Measurements from ENCODE around the gene MINPP1. TPM values are rescaled to one million over a fixed set of nuclear protein-coding genes. Genes with fewer than 3 reads are reported as not detected.
"Not testable (repeated sequence)": the region's sequence is repeated elsewhere in the genome, so short reads cannot be mapped to it uniquely, and the experiment has no call there.

MINPP1 gene
- polyA plus RNA-seq, 3 donors, result 45.9 to 48.9 (median 47.0) TPM

- DNase-seq (ENCODE audit: low read depth in 3 of 3, low spot score in 2 of 3), result no peak
These were observed 55.9 kb downstream of the MINPP1 start for GRCh38 chr10:87560495-87561129.

- DNase-seq (ENCODE audit: low read depth in 3 of 3, low spot score in 2 of 3), result no peak
These were observed 58.1 kb downstream of the MINPP1 start for GRCh38 chr10:87562750-87563149.

GRCh38 chr10:87565010-87565409 is 60.3 kb downstream of the MINPP1 start:
- no peak for DNase-seq (ENCODE audit: low read depth in 3 of 3, low spot score in 2 of 3)

- DNase-seq (ENCODE audit: low read depth in 3 of 3, low spot score in 2 of 3), result no peak
These were observed 71.2 kb downstream of the MINPP1 start for GRCh38 chr10:87575851-87576250.

GRCh38 chr10:87578160-87578841 is 73.6 kb downstream of the MINPP1 start:
- no peak for DNase-seq (ENCODE audit: low read depth in 3 of 3, low spot score in 2 of 3)

- no peak for DNase-seq (ENCODE audit: low read depth in 3 of 3, low spot score in 2 of 3)
These were observed 74.2 kb downstream of the MINPP1 start for GRCh38 chr10:87578842-87579401.

- no peak for DNase-seq (ENCODE audit: low read depth in 3 of 3, low spot score in 2 of 3)
These were observed 74.9 kb downstream of the MINPP1 start for GRCh38 chr10:87579563-87579962.

GRCh38 chr10:87580016-87580415 is 75.3 kb downstream of the MINPP1 start:
- no peak for DNase-seq (ENCODE audit: low read depth in 3 of 3, low spot score in 2 of 3)

GRCh38 chr10:87585565-87586514 is 81.1 kb downstream of the MINPP1 start:
- DNase-seq (ENCODE audit: low read depth in 3 of 3, low spot score in 2 of 3), result no peak

- no peak for DNase-seq (ENCODE audit: low read depth in 3 of 3, low spot score in 2 of 3)
These were observed 85.0 kb downstream of the MINPP1 start for GRCh38 chr10:87589645-87590051.

GRCh38 chr10:87590705-87591588 is 86.3 kb downstream of the MINPP1 start:
- no peak for DNase-seq (ENCODE audit: low read depth in 3 of 3, low spot score in 2 of 3)

- no peak for DNase-seq (ENCODE audit: low read depth in 3 of 3, low spot score in 2 of 3)
These were observed 86.8 kb downstream of the MINPP1 start for GRCh38 chr10:87591589-87591886.

GRCh38 chr10:87592920-87593319 is 88.2 kb downstream of the MINPP1 start:
- not testable (repeated sequence) for DNase-seq (ENCODE audit: low read depth in 3 of 3, low spot score in 2 of 3)

- DNase-seq (ENCODE audit: low read depth in 3 of 3, low spot score in 2 of 3), result no peak
These were observed 89.0 kb downstream of the MINPP1 start for GRCh38 chr10:87593702-87594101.

GRCh38 chr10:87594181-87594580 is 89.5 kb downstream of the MINPP1 start:
- DNase-seq (ENCODE audit: low read depth in 3 of 3, low spot score in 2 of 3), result no peak

GRCh38 chr10:87594864-87595263 is 90.2 kb downstream of the MINPP1 start:
- DNase-seq (ENCODE audit: low read depth in 3 of 3, low spot score in 2 of 3), result no peak

GRCh38 chr10:87596351-87596750 is 91.7 kb downstream of the MINPP1 start:
- no peak for DNase-seq (ENCODE audit: low read depth in 3 of 3, low spot score in 2 of 3)

GRCh38 chr10:87598700-87599099 is 94.0 kb downstream of the MINPP1 start:
- no peak for DNase-seq (ENCODE audit: low read depth in 3 of 3, low spot score in 2 of 3)

GRCh38 chr10:87600581-87600980 is 95.9 kb downstream of the MINPP1 start:
- DNase-seq (ENCODE audit: low read depth in 3 of 3, low spot score in 2 of 3), result no peak
